ENCODE data around the gene SLC25A34. TPM values are rescaled to one million over a fixed set of nuclear protein-coding genes. Genes with fewer than 3 reads are reported as not detected.
A peak's percentile ranks its signal among the peaks of the same experiment; 100 is the strongest.
"Not testable (repeated sequence)": the region's sequence is repeated elsewhere in the genome, so short reads cannot be mapped to it uniquely, and the experiment has no call there.

The SLC25A34 gene
- total RNA-seq, 2 experiments from 2014 or later: 1.9 to 2.8 TPM

DNA sequence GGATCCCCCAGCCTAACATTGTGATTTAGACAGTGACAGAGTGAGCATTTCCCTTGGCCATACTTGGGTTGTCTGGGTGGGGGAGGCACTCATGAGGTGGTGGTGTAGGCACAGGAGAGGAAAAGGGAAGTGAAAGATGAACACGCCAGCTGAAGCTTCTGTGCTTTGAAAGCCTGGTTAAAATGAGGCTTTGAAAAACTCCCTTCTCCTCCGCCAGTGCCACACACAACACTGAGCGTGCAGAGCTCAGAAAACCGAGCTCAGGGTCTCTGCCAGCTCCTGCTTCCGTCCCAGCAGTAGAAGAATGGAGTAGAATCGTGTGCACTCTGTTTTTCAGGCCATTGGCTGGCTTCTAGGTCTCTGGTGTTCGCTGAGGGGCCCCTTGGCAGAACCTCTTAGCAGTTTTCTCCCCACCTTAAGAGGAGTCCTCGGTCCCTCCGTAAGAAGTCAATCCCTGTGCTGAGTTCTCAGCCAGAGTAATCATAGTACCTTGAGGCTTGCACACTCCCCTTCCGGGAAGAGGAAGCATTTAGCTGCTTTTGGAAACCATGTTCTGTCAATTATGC is 39.0 kb upstream of the SLC25A34 start:
- peak overlapping the region; percentile 60 to 86 for H3K27ac ChIP-seq (ENCODE audit: low read depth in 1 of 2, low read length in 2 of 2)
- Mint-ChIP-seq H3K27me3 (no peaks in the 10 kb centered on the region), H3K36me3 (ENCODE audit: low read depth) (peaks cover 4% of the 10 kb centered on the region), H3K4me3 (peak overlapping the region; percentile 90), H3K9me3 (no peaks in the 10 kb centered on the region), H3K4me1 (ENCODE audit: low read depth) (peaks cover 47% of the 10 kb centered on the region), H3K27ac (peak overlapping the region; percentile 84)
- intact Hi-C loops (cut with DNase I, micrococcal nuclease): loop anchor here in 1 of 2 experiments (1.0 kb wide), 1 partner anchor 12 kb away; no protein-coding TSS in a partner anchor
- ATAC-seq (ENCODE audit: poor library complexity): peak; percentile 83
- TF ChIP-seq, protein P1, sequence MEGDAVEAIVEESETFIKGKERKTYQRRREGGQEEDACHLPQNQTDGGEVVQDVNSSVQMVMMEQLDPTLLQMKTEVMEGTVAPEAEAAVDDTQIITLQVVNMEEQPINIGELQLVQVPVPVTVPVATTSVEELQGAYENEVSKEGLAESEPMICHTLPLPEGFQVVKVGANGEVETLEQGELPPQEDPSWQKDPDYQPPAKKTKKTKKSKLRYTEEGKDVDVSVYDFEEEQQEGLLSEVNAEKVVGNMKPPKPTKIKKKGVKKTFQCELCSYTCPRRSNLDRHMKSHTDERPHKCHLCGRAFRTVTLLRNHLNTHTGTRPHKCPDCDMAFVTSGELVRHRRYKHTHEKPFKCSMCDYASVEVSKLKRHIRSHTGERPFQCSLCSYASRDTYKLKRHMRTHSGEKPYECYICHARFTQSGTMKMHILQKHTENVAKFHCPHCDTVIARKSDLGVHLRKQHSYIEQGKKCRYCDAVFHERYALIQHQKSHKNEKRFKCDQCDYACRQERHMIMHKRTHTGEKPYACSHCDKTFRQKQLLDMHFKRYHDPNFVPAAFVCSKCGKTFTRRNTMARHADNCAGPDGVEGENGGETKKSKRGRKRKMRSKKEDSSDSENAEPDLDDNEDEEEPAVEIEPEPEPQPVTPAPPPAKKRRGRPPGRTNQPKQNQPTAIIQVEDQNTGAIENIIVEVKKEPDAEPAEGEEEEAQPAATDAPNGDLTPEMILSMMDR (IDR thresholded peaks at IDR 0.05): no peak
- H3K27me3 ChIP-seq (ENCODE audit: control insufficient read depth in 1 of 2, insufficient read depth in 2 of 2, low read length in 2 of 2): no peaks in the 10 kb centered on the region
- H3K36me3 ChIP-seq (ENCODE audit: insufficient read depth, low read length): peaks cover 11% of the 10 kb centered on the region
- H3K4me1 ChIP-seq (ENCODE audit: insufficient read depth, low read length): peaks cover 33% of the 10 kb centered on the region
- no peaks in the 10 kb centered on the region for H3K9me3 ChIP-seq (ENCODE audit: control insufficient read depth in 1 of 2, insufficient read depth in 1 of 2, low read length in 2 of 2)
- CTCF ChIA-PET: interaction anchor here (0.9 to 1.0 kb wide), 2 partner anchors 16 to 44 kb away, joined by 3 to 4 read pairs; no protein-coding TSS in a partner anchor
- peak overlapping the region; percentile 51 for H3K4me3 ChIP-seq (ENCODE audit: low read length)
- POLR2A ChIA-PET: interaction anchor here (0.9 to 2.4 kb wide), 8 partner anchors 11 to 136 kb away, joined by 3 to 25 read pairs (median 4); partner anchors contain the start of genes DDI2 and PLEKHM2
- peak in 12 of 14 experiments; percentile 11 to 76 (median 32) for DNase-seq

DNA sequence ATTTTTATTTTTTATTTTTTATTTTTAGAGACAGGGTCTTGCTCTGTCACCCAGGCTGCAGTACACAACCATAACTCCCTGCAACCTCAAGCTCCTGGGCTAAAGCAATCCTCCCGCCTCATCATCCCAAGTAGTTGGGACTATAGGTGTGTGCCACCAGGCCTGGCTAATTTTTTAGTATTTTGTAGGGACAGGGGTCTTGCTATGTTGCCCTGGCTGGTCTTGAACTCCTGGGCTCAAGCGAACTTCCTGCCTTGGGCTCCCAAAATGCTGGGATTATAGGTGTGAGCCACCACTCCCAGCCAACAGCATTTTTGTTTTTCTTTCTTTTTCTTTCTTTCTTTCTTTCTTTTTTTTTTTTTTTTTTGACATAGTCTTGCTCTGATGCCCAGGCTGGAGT is 37.9 kb upstream of the SLC25A34 start:
- TF ChIP-seq, protein P1 (IDR thresholded peaks at IDR 0.05): no peak
- DNase-seq: no peak
- no peaks in the 10 kb centered on the region for H3K9me3 Mint-ChIP-seq
- no peaks in the 10 kb centered on the region for H3K27me3 ChIP-seq (ENCODE audit: control insufficient read depth in 1 of 2, insufficient read depth in 2 of 2, low read length in 2 of 2)
- H3K9me3 ChIP-seq (ENCODE audit: control insufficient read depth in 1 of 2, insufficient read depth in 1 of 2, low read length in 2 of 2): no peaks in the 10 kb centered on the region
- H3K27me3 Mint-ChIP-seq: no peaks in the 10 kb centered on the region
- peaks cover 33% of the 10 kb centered on the region for H3K4me1 ChIP-seq (ENCODE audit: insufficient read depth, low read length)
- intact Hi-C loops (cut with DNase I, micrococcal nuclease): no loop called here
- peak overlapping the region in 1 of 2 donors; percentile 86 for H3K27ac ChIP-seq (ENCODE audit: low read depth in 1 of 2, low read length in 2 of 2)
- CTCF ChIA-PET: no interaction called here
- H3K4me3 Mint-ChIP-seq: no peak overlapping the region
- no peak overlapping the region for H3K4me3 ChIP-seq (ENCODE audit: low read length)
- no peaks in the 10 kb centered on the region for H3K36me3 Mint-ChIP-seq (ENCODE audit: low read depth)
- H3K27ac Mint-ChIP-seq: peak overlapping the region; percentile 84
- peaks cover 14% of the 10 kb centered on the region for H3K36me3 ChIP-seq (ENCODE audit: insufficient read depth, low read length)
- POLR2A ChIA-PET: interaction anchor here (1.4 to 2.4 kb wide), 2 partner anchors 13 to 34 kb away, joined by 5 to 25 read pairs; partner anchors contain the start of gene PLEKHM2
- ATAC-seq (ENCODE audit: poor library complexity): no peak
- peaks cover 43% of the 10 kb centered on the region for H3K4me1 Mint-ChIP-seq (ENCODE audit: low read depth)

DNA sequence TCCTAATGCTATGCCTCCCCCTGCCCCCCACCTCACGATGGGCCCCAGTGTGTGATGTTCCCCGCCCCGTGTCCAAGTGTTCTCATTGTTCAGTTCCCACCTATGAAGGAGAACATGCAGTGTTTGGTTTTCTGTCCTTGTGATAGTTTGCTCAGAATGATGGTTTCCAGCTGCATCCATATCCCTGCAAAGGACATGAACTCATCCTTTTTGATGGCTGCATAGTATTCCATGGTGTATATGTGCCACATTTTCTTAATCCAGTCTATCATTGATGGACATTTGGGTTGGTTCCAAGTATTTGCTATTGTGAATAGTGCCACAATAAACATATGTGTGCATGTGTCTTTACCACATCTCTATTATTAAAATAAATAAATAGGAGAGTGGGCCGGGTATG is 36.7 kb upstream of the SLC25A34 start:
- H3K4me3 Mint-ChIP-seq; H3K27me3 Mint-ChIP-seq; H3K9me3 Mint-ChIP-seq; H3K27me3 ChIP-seq (ENCODE audit: control insufficient read depth in 1 of 2, insufficient read depth in 2 of 2, low read length in 2 of 2); CTCF ChIA-PET; DNase-seq; H3K27ac ChIP-seq (ENCODE audit: low read depth in 1 of 2, low read length in 2 of 2); ATAC-seq (ENCODE audit: poor library complexity); H3K4me3 ChIP-seq (ENCODE audit: low read length); POLR2A ChIA-PET; intact Hi-C loops (cut with DNase I, micrococcal nuclease); H3K9me3 ChIP-seq (ENCODE audit: control insufficient read depth in 1 of 2, insufficient read depth in 1 of 2, low read length in 2 of 2); H3K36me3 Mint-ChIP-seq (ENCODE audit: low read depth): not testable (repeated sequence)
- H3K36me3 ChIP-seq (ENCODE audit: insufficient read depth, low read length): peaks cover 10% of the 10 kb centered on the region
- Mint-ChIP-seq H3K4me1 (ENCODE audit: low read depth) (peaks cover 47% of the 10 kb centered on the region), H3K27ac (peak overlapping the region; percentile 84)
- peaks cover 36% of the 10 kb centered on the region for H3K4me1 ChIP-seq (ENCODE audit: insufficient read depth, low read length)

All from CD4-positive, alpha-beta T cell (primary cell).